K562 (cell line): ENCODE measurements around the gene MYO3B. TPM values are rescaled to one million over a fixed set of nuclear protein-coding genes. Genes with fewer than 3 reads are reported as not detected.
A peak's percentile ranks its signal among the peaks of the same experiment; 100 is the strongest.

Source experiments
- BRCA1 ChIP-seq, 2 experiments: fragments of 450-650 bp in 1 of 2; sonication (generic) in 1 of 2; formaldehyde crosslinking in 1 of 2; IDR thresholded peaks; 2 replicates each; pipeline versions ENCODE4 v1.5.0 to v1.6.1; 2017 to 2020; ENCODE audit warnings: mild to moderate bottlenecking in 1 of 2, missing genetic modification reagents in 1 of 2
- CEBPG ChIP-seq, 3 experiments: fragments of 200-800 bp in 1 of 3; sonication (Bioruptor generic) in 1 of 3; sonication (generic) in 1 of 3; formaldehyde crosslinking in 1 of 3; IDR thresholded peaks in 2 of 3; conservative IDR thresholded peaks in 1 of 3; 2 replicates each; pipeline versions ENCODE4 v1.6.1 to v1.8.0; 2016 to 2022; ENCODE audit warnings: missing compliant biosample characterization in 2 of 3, missing genetic modification characterization in 2 of 3, mild to moderate bottlenecking in 1 of 3, missing genetic modification reagents in 1 of 3
- GABPB2 ChIP-seq: fragments of 250-450 bp; sonication (Bioruptor Pico); conservative IDR thresholded peaks from 2 replicates; pipeline ENCODE4 v1.5.1; 2021; ENCODE audit warnings: mild to moderate bottlenecking
- HDAC8 ChIP-seq: fragments of 450-650 bp; IDR thresholded peaks from 2 replicates; pipeline ENCODE4 v1.6.1; 2016; ENCODE audit warnings: mild to moderate bottlenecking, missing genetic modification characterization, moderate library complexity, missing compliant biosample characterization
- HEY1 ChIP-seq: fragments of 250-450 bp; sonication (Bioruptor Pico); IDR thresholded peaks from 2 replicates; pipeline ENCODE4 v1.5.0; 2020; ENCODE audit warnings: mild to moderate bottlenecking, moderate library complexity, borderline replicate concordance
- NFRKB ChIP-seq: fragments of 450-650 bp; IDR thresholded peaks from 2 replicates; pipeline ENCODE4 v1.6.1; 2016; ENCODE audit warnings: low read depth
- NR2C2 ChIP-seq, 2 experiments: fragments of 200-800 bp in 1 of 2; sonication (Bioruptor generic) in 1 of 2; sonication (generic) in 1 of 2; formaldehyde crosslinking in 1 of 2; IDR thresholded peaks; 2 replicates each; pipeline versions ENCODE4 v1.6.1 to v1.8.0; 2016 to 2022; ENCODE audit warnings: mild to moderate bottlenecking in 1 of 2, missing compliant biosample characterization in 1 of 2, missing genetic modification characterization in 1 of 2, missing genetic modification reagents in 1 of 2
- NR3C1 ChIP-seq: sonication (generic); formaldehyde crosslinking; IDR thresholded peaks from 2 replicates; pipeline ENCODE4 v1.8.1; 2022; ENCODE audit warnings: missing genetic modification reagents
- SMAD2 ChIP-seq: fragments of 150-350 bp; IDR thresholded peaks from 2 replicates; pipeline ENCODE4 v1.6.1; 2014; ENCODE audit warnings: low read depth, mild to moderate bottlenecking, low read length
- TAL1 ChIP-seq: fragments of 450-650 bp; IDR thresholded peaks from 2 replicates; pipeline ENCODE4 v1.6.1; 2016; ENCODE audit warnings: mild to moderate bottlenecking
- ZFX ChIP-seq: sonication (generic); formaldehyde crosslinking; IDR thresholded peaks from 2 replicates; pipeline ENCODE4 v1.8.0; 2022; ENCODE audit warnings: mild to moderate bottlenecking, missing genetic modification reagents, moderate library complexity
- ZNF146 ChIP-seq: IDR thresholded peaks from one replicate; pipeline ENCODE4 v1.6.1; 2018; ENCODE audit warnings: missing compliant biosample characterization; ENCODE audit not compliant: unreplicated experiment
- ZNF551 ChIP-seq: fragments of 250-450 bp; sonication (Bioruptor Pico); IDR thresholded peaks from 2 replicates; pipeline ENCODE4 v1.5.0; 2021; ENCODE audit warnings: mild to moderate bottlenecking, moderate library complexity
- ZNF699 ChIP-seq: fragments of 250-450 bp; sonication (Bioruptor Pico); IDR thresholded peaks from 2 replicates; pipeline ENCODE4 v1.8.0; 2021; ENCODE audit warnings: mild to moderate bottlenecking, moderate library complexity; ENCODE audit not compliant: insufficient replicate concordance
- ZNF75A ChIP-seq: fragments of 450-650 bp; formaldehyde crosslinking; IDR thresholded peaks from 2 replicates; pipeline ENCODE4 v1.4.0; 2020; ENCODE audit warnings: mild to moderate bottlenecking
- polyA plus RNA-seq, 8 experiments: library from polyadenylated mRNA; depleted of rRNA in 4 of 8; stranded (reverse) in 5 of 8; unstranded in 3 of 8; fragments of >200 nt; fragmentation: Nextera tagmentation in 2 of 8; fragmentation: Illumina TruSeq in 1 of 8; extraction: Ambion mirVana in 2 of 8; extraction: Trizol in 1 of 8; gene quantifications; 2 replicates each; pipeline versions ENCODE4 v1.2.1 to v1.2.3, GENCODE V29; 2011 to 2014; ENCODE audit warnings: inconsistent platforms in 1 of 8, missing spikeins in 1 of 8
- total RNA-seq, 7 experiments: library from RNA; depleted of rRNA in 6 of 7; stranded (reverse); fragments of >200 nt in 6 of 7; fragmentation: Illumina TruSeq in 2 of 7; extraction: Trizol in 2 of 7; gene quantifications; 2 replicates each; pipeline versions ENCODE4 v1.2.1 to v1.2.3, GENCODE V29; 2011 to 2021; ENCODE audit warnings: low replicate concordance in 1 of 7
- TF ChIP-seq, protein P1 (sequence below): fragments of 250-450 bp; sonication (Bioruptor Pico); IDR thresholded peaks from 2 replicates; pipeline ENCODE4 v1.8.0; 2022; ENCODE audit warnings: inconsistent platforms, mild to moderate bottlenecking, moderate library complexity, borderline replicate concordance
- TF ChIP-seq, protein P2 (sequence below): fragments of 450-650 bp; formaldehyde crosslinking; IDR thresholded peaks from 2 replicates; pipeline ENCODE4 v1.4.0; 2020; ENCODE audit warnings: mild to moderate bottlenecking, moderate library complexity
- TF ChIP-seq, protein P3 (sequence below): fragments of 250-450 bp; sonication (Bioruptor Pico); IDR thresholded peaks from 2 replicates; pipeline ENCODE4 v1.5.0; 2022; ENCODE audit warnings: mild to moderate bottlenecking
- TF ChIP-seq, protein P4 (sequence below): fragments of 250-450 bp; sonication (Bioruptor Pico); IDR thresholded peaks from 2 replicates; pipeline ENCODE4 v1.5.1; 2021; ENCODE audit warnings: mild to moderate bottlenecking

MYO3B gene
- total and polyA plus RNA-seq, 9 of the 15 experiments (the other 6 are each of a cell fraction or from before 2014, with no cell fraction given): 2.7 to 6.5 (median 3.6) TPM

GRCh38 chr2:170247882-170248393, 70.0 kb downstream of the MYO3B start (continued):
- no peak for TF ChIP-seq GABPB2 (CRISPR knock-in tag)
- TF ChIP-seq, protein P1, sequence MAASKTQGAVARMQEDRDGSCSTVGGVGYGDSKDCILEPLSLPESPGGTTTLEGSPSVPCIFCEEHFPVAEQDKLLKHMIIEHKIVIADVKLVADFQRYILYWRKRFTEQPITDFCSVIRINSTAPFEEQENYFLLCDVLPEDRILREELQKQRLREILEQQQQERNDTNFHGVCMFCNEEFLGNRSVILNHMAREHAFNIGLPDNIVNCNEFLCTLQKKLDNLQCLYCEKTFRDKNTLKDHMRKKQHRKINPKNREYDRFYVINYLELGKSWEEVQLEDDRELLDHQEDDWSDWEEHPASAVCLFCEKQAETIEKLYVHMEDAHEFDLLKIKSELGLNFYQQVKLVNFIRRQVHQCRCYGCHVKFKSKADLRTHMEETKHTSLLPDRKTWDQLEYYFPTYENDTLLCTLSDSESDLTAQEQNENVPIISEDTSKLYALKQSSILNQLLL: no peak
- no peak for TF ChIP-seq ZFX
- no peak for TF ChIP-seq NR2C2 (CRISPR knock-in tag; IDR thresholded peaks at IDR 0.05)
- no peak for TF ChIP-seq NR2C2 (tag; IDR thresholded peaks at IDR 0.05)
- TF ChIP-seq, protein P2, sequence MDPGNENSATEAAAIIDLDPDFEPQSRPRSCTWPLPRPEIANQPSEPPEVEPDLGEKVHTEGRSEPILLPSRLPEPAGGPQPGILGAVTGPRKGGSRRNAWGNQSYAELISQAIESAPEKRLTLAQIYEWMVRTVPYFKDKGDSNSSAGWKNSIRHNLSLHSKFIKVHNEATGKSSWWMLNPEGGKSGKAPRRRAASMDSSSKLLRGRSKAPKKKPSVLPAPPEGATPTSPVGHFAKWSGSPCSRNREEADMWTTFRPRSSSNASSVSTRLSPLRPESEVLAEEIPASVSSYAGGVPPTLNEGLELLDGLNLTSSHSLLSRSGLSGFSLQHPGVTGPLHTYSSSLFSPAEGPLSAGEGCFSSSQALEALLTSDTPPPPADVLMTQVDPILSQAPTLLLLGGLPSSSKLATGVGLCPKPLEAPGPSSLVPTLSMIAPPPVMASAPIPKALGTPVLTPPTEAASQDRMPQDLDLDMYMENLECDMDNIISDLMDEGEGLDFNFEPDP (CRISPR knock-in tag): no peak
- TF ChIP-seq CEBPG (CRISPR knock-in tag; IDR thresholded peaks at IDR 0.05): no peak
- no peak for TF ChIP-seq CEBPG (tag; conservative IDR thresholded peaks at IDR 0.05 in 1 of 2, IDR thresholded peaks at IDR 0.05 in 1 of 2)
- peak; percentile 43; the same call in 1 of the 2 replicates for TF ChIP-seq ZNF75A (CRISPR knock-in tag)
- no peak for TF ChIP-seq ZNF551 (CRISPR knock-in tag)
- TF ChIP-seq NFRKB: peak; percentile 79
- TF ChIP-seq HEY1: no peak
- no peak for TF ChIP-seq ZNF699 (CRISPR knock-in tag)
- TF ChIP-seq, protein P3, sequence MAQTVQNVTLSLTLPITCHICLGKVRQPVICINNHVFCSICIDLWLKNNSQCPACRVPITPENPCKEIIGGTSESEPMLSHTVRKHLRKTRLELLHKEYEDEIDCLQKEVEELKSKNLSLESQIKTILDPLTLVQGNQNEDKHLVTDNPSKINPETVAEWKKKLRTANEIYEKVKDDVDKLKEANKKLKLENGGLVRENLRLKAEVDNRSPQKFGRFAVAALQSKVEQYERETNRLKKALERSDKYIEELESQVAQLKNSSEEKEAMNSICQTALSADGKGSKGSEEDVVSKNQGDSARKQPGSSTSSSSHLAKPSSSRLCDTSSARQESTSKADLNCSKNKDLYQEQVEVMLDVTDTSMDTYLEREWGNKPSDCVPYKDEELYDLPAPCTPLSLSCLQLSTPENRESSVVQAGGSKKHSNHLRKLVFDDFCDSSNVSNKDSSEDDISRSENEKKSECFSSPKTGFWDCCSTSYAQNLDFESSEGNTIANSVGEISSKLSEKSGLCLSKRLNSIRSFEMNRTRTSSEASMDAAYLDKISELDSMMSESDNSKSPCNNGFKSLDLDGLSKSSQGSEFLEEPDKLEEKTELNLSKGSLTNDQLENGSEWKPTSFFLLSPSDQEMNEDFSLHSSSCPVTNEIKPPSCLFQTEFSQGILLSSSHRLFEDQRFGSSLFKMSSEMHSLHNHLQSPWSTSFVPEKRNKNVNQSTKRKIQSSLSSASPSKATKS (CRISPR knock-in tag): no peak
- no peak for TF ChIP-seq BRCA1 (IDR thresholded peaks at IDR 0.05)
- TF ChIP-seq BRCA1 (CRISPR knock-in tag; IDR thresholded peaks at IDR 0.05): no peak
- no peak for TF ChIP-seq SMAD2
- TF ChIP-seq NR3C1 (CRISPR knock-in tag): no peak
- peak; percentile 54; the same call in 1 of the 2 replicates for TF ChIP-seq TAL1
- no peak for TF ChIP-seq ZNF146
- peak; percentile 86; the same call in 1 of the 2 replicates for TF ChIP-seq HDAC8 (tag)
- TF ChIP-seq, protein P4, sequence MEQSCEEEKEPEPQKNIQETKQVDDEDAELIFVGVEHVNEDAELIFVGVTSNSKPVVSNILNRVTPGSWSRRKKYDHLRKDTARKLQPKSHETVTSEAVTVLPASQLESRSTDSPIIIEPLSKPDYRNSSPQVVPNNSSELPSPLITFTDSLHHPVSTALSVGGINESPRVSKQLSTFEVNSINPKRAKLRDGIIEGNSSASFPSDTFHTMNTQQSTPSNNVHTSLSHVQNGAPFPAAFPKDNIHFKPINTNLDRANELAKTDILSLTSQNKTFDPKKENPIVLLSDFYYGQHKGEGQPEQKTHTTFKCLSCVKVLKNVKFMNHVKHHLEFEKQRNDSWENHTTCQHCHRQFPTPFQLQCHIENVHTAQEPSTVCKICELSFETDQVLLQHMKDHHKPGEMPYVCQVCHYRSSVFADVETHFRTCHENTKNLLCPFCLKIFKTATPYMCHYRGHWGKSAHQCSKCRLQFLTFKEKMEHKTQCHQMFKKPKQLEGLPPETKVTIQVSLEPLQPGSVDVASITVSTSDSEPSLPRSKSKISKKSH: no peak
